Esophagus muscularis mucosa (tissue), 3 donors: ENCODE data around the gene BICRA.

Experiments
- POLR2A ChIP-seq: fragments of 450-650 bp; IDR thresholded peaks from one replicate; pipeline ENCODE4 v1.6.1; 2017; ENCODE audit warnings: antibody characterized with exemption, moderate library complexity, mild to moderate bottlenecking, low read depth
- TF ChIP-seq, protein P1 (sequence below), 3 experiments: fragments of 200-600 bp in 2 of 3; fragments of 450-650 bp in 1 of 3; sonication (generic) in 2 of 3; IDR thresholded peaks; one replicate each; pipeline ENCODE4 v1.5.1; 2017 to 2019; ENCODE audit warnings: antibody characterized with exemption in 3 of 3, mild to moderate bottlenecking in 2 of 3, moderate library complexity in 1 of 3

GRCh38 chr19:47679922-47680857, 71.3 kb downstream of the BICRA start:
- no peak for TF ChIP-seq POLR2A
- TF ChIP-seq, protein P1, sequence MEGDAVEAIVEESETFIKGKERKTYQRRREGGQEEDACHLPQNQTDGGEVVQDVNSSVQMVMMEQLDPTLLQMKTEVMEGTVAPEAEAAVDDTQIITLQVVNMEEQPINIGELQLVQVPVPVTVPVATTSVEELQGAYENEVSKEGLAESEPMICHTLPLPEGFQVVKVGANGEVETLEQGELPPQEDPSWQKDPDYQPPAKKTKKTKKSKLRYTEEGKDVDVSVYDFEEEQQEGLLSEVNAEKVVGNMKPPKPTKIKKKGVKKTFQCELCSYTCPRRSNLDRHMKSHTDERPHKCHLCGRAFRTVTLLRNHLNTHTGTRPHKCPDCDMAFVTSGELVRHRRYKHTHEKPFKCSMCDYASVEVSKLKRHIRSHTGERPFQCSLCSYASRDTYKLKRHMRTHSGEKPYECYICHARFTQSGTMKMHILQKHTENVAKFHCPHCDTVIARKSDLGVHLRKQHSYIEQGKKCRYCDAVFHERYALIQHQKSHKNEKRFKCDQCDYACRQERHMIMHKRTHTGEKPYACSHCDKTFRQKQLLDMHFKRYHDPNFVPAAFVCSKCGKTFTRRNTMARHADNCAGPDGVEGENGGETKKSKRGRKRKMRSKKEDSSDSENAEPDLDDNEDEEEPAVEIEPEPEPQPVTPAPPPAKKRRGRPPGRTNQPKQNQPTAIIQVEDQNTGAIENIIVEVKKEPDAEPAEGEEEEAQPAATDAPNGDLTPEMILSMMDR (IDR thresholded peaks at IDR 0.05) = no peak
